ENCODE results near the gene HDAC11.
"Not testable (repeated sequence)": the region's sequence is repeated elsewhere in the genome, so short reads cannot be mapped to it uniquely, and the experiment has no call there.

The HDAC11 gene

DNA sequence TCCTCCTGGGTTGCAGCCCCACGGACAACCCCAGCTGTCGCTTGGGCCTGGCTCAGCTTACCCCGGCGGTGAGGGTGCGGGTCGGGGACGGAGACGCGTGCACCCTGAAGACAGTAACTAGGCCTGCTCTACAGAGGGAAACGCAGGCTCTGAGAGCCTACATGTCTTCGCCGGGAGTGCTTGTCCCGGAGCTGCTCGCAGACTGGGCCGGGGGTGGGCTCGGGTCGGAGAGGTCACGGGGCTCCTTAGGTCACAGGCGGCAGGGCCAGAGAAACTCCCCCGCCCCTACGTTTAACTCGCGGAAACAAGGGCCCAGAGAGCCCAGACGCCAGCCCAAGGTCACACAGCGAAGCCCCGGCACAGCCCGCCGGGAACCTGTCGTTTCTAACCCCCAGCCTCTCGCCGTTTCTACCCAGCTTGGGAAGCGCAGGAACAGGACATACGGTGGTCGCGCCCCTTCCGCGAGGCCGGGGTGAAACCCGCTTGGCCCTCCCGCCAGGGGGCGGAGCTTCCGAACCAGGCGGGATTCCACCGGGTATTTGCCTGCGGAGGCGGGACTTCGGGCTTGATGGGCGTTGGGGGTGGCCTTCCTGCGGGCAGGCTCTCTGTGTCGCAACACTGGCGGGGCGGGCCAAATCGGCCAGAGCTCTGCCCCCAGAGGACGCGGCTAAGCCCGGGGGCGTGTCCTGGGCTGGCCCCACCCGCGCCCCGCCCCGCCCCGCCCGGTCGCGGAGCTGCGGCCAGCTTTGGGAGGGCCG, at the start of gene HDAC11:
Gene HDAC11 (plus strand): TSS at position 725 of the 758 bp plus-strand sequence. CDS start 42 bp downstream, outside the sequence.
- peak; percentile 88 to 96 for DNase-seq (ENCODE audit: low read depth in 1 of 2, low spot score in 1 of 2)

- DNase-seq (ENCODE audit: low read depth in 1 of 2, low spot score in 1 of 2): not testable (repeated sequence)
Measured at GRCh38 chr3:13430411-13430875, 49.7 kb upstream of the HDAC11 start.

- DNase-seq (ENCODE audit: low read depth in 1 of 2, low spot score in 1 of 2): no peak
Measured at GRCh38 chr3:13432093-13432492, 48.0 kb upstream of the HDAC11 start.

DNA sequence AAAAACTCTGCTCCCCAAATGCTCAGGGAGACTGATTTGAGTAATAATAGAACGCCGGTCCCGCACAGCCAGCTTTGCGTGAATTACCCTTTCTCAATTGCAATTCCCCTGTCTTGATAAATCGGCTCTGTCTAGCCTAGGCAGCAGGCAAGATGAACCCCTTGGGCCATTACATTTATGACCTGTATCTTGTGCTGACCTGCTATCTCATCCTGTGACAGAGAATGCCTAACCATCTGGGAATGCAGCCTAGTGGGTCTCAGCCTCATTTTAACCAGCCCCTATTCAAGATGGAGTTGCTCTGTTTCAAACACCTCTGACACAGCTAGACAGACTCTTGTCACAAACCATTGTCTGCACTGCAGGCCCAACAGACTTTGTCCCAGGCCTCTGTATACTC, 46.2 kb upstream of the HDAC11 start:
- no peak for DNase-seq (ENCODE audit: low read depth in 1 of 2, low spot score in 1 of 2)

- DNase-seq (ENCODE audit: low read depth in 1 of 2, low spot score in 1 of 2): not testable (repeated sequence)
Measured at GRCh38 chr3:13436213-13436612, 43.9 kb upstream of the HDAC11 start.

DNA sequence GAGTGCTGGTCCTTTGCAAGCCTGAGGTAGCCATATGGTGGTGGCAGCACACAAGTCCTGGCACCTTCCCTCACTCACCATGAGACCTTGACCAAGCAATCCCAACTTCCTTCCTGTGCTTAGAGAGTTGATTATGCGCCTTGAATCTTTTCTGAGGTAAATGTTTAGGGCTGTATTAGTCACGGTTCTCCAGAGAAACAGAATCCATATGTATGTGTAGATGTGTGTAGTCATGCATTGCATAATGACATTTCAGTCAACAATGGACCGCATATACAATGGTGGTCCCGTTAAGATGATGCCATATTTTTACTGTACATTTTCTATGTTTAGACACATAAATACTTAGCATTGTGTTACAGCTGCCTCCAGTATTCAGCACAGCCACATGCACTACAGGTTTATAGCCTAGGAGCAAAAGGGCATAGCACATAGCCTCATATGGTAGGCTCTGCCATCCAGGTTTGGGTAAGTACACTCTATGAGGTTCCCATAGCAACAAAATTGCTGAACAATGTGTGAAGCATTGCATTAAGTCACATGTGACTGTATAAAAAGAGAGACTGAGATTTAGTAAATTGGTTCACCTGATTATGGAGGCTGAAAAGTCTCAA, 39.8 kb upstream of the HDAC11 start:
- no peak for DNase-seq (ENCODE audit: low read depth in 1 of 2, low spot score in 1 of 2)

- DNase-seq (ENCODE audit: low read depth in 1 of 2, low spot score in 1 of 2): not testable (repeated sequence)
Measured at GRCh38 chr3:13442882-13443281, 37.2 kb upstream of the HDAC11 start.

GRCh38 chr3:13451301-13451673, 28.8 kb upstream of the HDAC11 start:
- DNase-seq (ENCODE audit: low read depth in 1 of 2, low spot score in 1 of 2): peak in 1 of 2 donors; percentile 28

DNA sequence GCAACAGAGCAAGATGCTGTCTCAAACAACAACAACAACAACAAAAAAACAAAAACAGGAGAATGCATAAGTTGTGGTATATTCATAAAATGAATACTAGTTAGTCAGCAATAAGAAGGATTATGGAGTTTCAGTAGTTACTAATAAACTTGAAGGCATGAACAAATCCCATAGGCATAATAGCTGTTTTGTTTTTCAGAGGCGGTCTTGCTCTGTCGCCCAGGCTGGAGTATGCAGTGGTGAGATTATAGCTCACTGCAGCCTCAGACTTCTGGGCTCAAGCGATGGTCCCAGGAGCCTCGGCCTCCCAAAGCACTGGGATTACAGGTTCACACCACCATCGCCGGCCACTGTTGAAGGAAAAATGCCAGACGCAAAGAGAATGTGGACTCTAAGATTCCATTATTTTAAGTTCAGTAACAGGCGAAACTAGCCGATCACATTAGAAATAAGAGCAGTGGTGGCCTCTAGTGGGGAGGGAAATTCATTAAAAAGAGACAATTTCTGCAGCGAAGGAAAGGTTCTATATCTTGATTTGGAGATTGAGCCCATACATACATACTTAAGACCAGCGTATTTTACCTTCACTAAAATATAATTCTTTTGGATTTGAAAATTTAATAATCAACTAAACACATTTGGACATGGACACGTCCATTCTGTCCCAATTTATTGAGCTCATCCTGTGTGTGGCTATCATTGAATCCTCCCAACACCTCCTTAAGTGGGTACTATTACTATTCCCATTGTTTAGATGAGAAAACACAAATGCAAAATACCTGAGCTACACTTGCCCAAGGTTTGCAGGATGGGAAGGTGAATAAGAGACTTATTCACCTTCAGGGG, 27.4 kb upstream of the HDAC11 start:
- DNase-seq (ENCODE audit: low read depth in 1 of 2, low spot score in 1 of 2): peak in 1 of 2 donors; percentile 47

DNA sequence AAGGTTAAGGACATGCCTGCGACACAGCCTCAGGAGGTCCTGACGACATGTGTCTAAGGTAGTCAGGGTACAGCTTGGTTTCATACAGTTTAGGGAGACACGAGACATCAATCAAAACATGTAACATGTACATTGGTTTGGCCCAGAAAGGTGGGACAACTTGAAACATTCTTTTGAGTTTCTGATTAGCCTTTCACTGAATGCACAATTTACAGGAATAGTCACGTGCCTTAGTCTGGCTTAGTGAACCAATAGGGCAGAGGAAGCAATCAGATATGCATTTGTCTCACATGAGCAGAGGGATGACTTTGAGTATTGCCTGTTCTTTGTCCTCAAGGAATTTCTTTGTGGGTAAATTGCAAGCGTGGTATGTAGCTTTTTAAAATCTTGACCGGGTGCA, 24.5 kb upstream of the HDAC11 start:
- DNase-seq (ENCODE audit: low read depth in 1 of 2, low spot score in 1 of 2): no peak

DNA sequence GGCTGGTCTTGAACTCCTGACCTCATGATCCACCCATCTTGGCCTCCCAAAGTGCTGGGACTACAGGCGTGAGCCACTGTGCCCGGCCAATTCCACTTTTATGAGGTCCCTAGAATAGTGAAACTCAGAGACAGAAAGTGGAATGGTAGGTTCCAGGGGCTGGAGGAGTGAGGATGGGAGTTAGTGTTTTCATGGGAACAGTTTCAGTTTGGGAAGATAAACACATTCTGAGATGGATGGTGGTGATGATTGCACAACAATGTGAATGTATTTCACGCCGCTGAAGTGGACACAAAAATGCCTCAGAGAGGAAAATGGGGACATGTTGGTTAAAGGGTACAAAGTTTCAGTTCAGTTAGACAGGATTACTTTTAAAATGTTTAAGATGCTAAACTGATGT, 22.5 kb upstream of the HDAC11 start:
- DNase-seq (ENCODE audit: low read depth in 1 of 2, low spot score in 1 of 2): no peak

- DNase-seq (ENCODE audit: low read depth in 1 of 2, low spot score in 1 of 2): no peak
Measured at GRCh38 chr3:13459605-13460340, 20.3 kb upstream of the HDAC11 start.

DNA sequence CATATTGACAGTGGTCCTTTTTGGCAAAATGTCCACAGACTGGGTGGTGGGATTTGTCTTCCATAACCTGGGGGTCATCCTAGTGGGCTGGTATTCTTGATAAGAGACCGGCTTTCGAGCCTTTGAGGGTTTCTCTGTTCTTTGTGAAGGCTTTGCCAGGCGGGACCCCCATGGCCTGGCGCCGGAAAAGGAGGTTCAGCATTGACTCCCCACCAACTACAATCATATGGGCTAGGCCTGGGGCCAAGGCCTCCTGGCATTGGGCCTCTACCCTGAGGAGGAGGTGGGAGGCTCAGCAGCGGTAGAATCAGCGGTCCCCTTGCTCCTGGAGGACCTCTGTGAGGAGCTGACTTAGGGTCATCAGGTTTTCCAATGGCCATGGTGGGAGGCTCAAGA, 19.8 kb upstream of the HDAC11 start:
- DNase-seq (ENCODE audit: low read depth in 1 of 2, low spot score in 1 of 2): no peak

- DNase-seq (ENCODE audit: low read depth in 1 of 2, low spot score in 1 of 2): peak; percentile 44 to 54
Measured at GRCh38 chr3:13461169-13462124, 18.7 kb upstream of the HDAC11 start.

DNA sequence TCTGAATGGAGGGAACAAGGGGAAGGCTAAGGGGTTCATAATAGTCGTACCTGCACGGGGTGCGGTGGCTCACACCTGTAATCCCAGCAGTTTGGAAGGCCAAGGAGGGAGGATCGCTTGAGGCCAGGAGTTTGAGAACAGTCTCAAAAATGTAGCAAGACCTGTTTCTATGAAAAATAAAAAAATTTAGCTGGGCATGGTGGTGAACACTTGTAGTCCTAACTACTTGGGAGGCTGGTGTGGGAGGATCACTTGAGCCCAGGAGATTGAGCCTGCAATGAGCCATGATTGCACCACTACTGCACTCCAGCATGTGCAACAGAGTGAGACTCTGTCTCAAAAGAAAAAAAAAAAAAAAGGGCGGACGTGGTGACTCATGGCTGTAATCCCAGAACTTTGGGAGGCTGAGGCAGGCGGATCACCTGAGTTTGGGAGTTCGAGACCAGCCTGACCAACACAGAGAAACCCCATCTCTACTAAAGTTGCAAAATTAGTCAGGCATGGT, 17.9 kb upstream of the HDAC11 start:
- DNase-seq (ENCODE audit: low read depth in 1 of 2, low spot score in 1 of 2): no peak

GRCh38 chr3:13462822-13463221, 17.3 kb upstream of the HDAC11 start:
- DNase-seq (ENCODE audit: low read depth in 1 of 2, low spot score in 1 of 2): no peak

- no peak for DNase-seq (ENCODE audit: low read depth in 1 of 2, low spot score in 1 of 2)
Measured at GRCh38 chr3:13463618-13464400, 16.3 kb upstream of the HDAC11 start.

DNA sequence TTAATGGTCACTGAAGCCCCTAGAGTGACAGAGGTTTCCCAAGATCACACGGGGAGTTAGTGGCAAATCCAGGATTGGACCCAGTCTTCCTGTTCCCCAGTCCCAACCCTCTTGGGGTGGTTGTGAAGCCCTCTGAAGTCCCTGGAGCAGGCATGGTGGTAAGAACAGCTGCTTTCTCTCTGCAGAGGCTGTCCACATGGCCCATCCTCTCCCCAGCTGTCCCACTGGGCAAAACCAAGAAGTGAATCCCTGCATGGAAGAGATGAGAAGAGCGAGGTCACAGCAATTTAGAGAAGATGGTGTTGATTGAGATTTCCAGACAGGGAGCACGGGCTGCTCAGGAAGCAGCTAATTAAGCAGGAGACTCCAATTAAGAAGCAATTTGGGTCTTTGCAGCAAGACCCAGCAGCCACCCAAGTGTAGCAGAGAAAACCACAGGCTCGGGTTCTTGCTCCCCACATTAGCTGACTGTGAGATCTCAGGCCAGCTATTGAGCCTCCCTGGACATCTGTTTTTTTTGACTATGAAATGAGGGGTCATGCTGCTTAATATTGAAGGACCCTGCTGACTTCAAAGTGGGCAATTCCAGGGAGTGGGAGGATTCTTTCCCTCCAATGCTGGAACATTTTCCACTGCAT, 14.8 kb upstream of the HDAC11 start:
- no peak for DNase-seq (ENCODE audit: low read depth in 1 of 2, low spot score in 1 of 2)
